HG03520 (cell line): ENCODE results near the gene SHLD1.

Source experiments
- ATAC-seq: cut with Tn5 transposase; IDR thresholded peaks from one replicate; pipeline ENCODE4 v1.9.1; 2021; ENCODE audit warnings: mild to moderate bottlenecking, moderate library complexity; ENCODE audit not compliant: unreplicated experiment

The SHLD1 gene

GRCh38 chr20:5810800-5811422, 60.7 kb downstream of the SHLD1 start:
- no peak for ATAC-seq

- no peak for ATAC-seq
Observed at GRCh38 chr20:5811746-5812145, 61.5 kb downstream of the SHLD1 start.

GRCh38 chr20:5818346-5818681, 68.1 kb downstream of the SHLD1 start:
- no peak for ATAC-seq

GRCh38 chr20:5820738-5821137, 70.5 kb downstream of the SHLD1 start:
- no peak for ATAC-seq

GRCh38 chr20:5821627-5822215, 71.5 kb downstream of the SHLD1 start:
- ATAC-seq = no peak

- no peak for ATAC-seq
Observed at GRCh38 chr20:5822569-5822968, 72.4 kb downstream of the SHLD1 start.

- no peak for ATAC-seq
Observed at GRCh38 chr20:5825130-5825719, 75.0 kb downstream of the SHLD1 start.

- ATAC-seq = no peak
Observed at GRCh38 chr20:5827098-5827853, 77.1 kb downstream of the SHLD1 start.

GRCh38 chr20:5827861-5828260, 77.7 kb downstream of the SHLD1 start:
- no peak for ATAC-seq

GRCh38 chr20:5829241-5829809, 79.1 kb downstream of the SHLD1 start:
- ATAC-seq = no peak

- ATAC-seq = no peak
Observed at GRCh38 chr20:5831539-5832237, 81.5 kb downstream of the SHLD1 start.

GRCh38 chr20:5833309-5833941, 83.2 kb downstream of the SHLD1 start:
- ATAC-seq = no peak

GRCh38 chr20:5834436-5835005, 84.3 kb downstream of the SHLD1 start:
- no peak for ATAC-seq

- ATAC-seq = no peak
Observed at GRCh38 chr20:5835321-5835821, 85.2 kb downstream of the SHLD1 start.

- no peak for ATAC-seq
Observed at GRCh38 chr20:5835871-5836270, 85.7 kb downstream of the SHLD1 start.

GRCh38 chr20:5836569-5836968, 86.4 kb downstream of the SHLD1 start:
- ATAC-seq = no peak

- ATAC-seq = no peak
Observed at GRCh38 chr20:5840411-5841002, 90.3 kb downstream of the SHLD1 start.

GRCh38 chr20:5841522-5841921, 91.3 kb downstream of the SHLD1 start:
- ATAC-seq = no peak

GRCh38 chr20:5842465-5842864, 92.3 kb downstream of the SHLD1 start:
- ATAC-seq = no peak
